Neuronal stem cell (in vitro differentiated cells): ENCODE measurements around the gene FOXP1.

ENCODE experiments used
- DNase-seq: peaks from one replicate; pipeline ENCODE4 v3.0.0-alpha.2; 2013; ENCODE audit warnings: low spot score
- H2AFZ ChIP-seq: one replicate; pipeline ENCODE4 v1.6.1; 2013; ENCODE audit warnings: mild to moderate bottlenecking, low read length, inconsistent platforms
- H2AK5ac ChIP-seq: 2 replicates; pipeline ENCODE4 v1.6.1; 2013; ENCODE audit warnings: low read depth, mild to moderate bottlenecking, inconsistent platforms, low read length, moderate library complexity, mixed read lengths
- H2BK120ac ChIP-seq: 2 replicates; pipeline ENCODE4 v1.6.1; 2013; ENCODE audit warnings: low read depth, mild to moderate bottlenecking, inconsistent platforms, low read length, moderate library complexity, mixed read lengths
- H2BK12ac ChIP-seq: one replicate; pipeline ENCODE4 v1.6.1; 2013; ENCODE audit warnings: low read length, inconsistent platforms
- H2BK15ac ChIP-seq: 2 replicates; pipeline ENCODE4 v1.6.1; 2013; ENCODE audit warnings: mild to moderate bottlenecking, low read length, inconsistent platforms, mixed read lengths
- H2BK5ac ChIP-seq: one replicate; pipeline ENCODE4 v1.6.1; 2013; ENCODE audit warnings: inconsistent platforms, mild to moderate bottlenecking, low read length, moderate library complexity
- H3K14ac ChIP-seq: one replicate; pipeline ENCODE4 v1.6.1; 2013; ENCODE audit warnings: low read length, inconsistent platforms
- H3K18ac ChIP-seq: 2 replicates; pipeline ENCODE4 v1.6.1; 2013; ENCODE audit warnings: low read length, inconsistent platforms
- H3K23ac ChIP-seq: 2 replicates; pipeline ENCODE4 v1.6.1; 2013; ENCODE audit warnings: low read depth, mild to moderate bottlenecking, mixed read lengths, low read length, inconsistent platforms; ENCODE audit not compliant: poor library complexity
- H3K27ac ChIP-seq: replicated peaks from 3 replicates; pipeline ENCODE4 v1.5.1; 2013; ENCODE audit warnings: low read length, inconsistent platforms
- H3K27me3 ChIP-seq, 3 experiments: 2 replicates each; pipeline ENCODE4 v1.6.1; 2013; ENCODE audit warnings: low read length in 3 of 3, mild to moderate bottlenecking in 2 of 3, inconsistent platforms in 1 of 3, low read depth in 1 of 3, mixed read lengths in 1 of 3, moderate library complexity in 1 of 3; ENCODE audit not compliant: control insufficient read depth in 3 of 3, insufficient read depth in 3 of 3
- H3K36me3 ChIP-seq, 2 donors: replicated peaks in 1 of 2; 2 replicates each; pipeline ENCODE4 v1.6.1; 2013; ENCODE audit warnings: low read length in 2 of 2; ENCODE audit not compliant: control insufficient read depth in 2 of 2, insufficient read depth in 2 of 2
- H3K4ac ChIP-seq: 2 replicates; pipeline ENCODE4 v1.6.1; 2013; ENCODE audit warnings: inconsistent platforms, mild to moderate bottlenecking, low read length, moderate library complexity
- H3K4me1 ChIP-seq, 2 donors: 1 replicate in 1 of 2; 2 replicates in 1 of 2; pipeline ENCODE4 v1.6.1; 2013; ENCODE audit warnings: low read length in 2 of 2, low read depth in 1 of 2; ENCODE audit not compliant: control insufficient read depth in 2 of 2, insufficient read depth in 1 of 2
- H3K4me2 ChIP-seq: one replicate; pipeline ENCODE4 v1.6.1; 2013; ENCODE audit warnings: mild to moderate bottlenecking, low read length, inconsistent platforms; ENCODE audit not compliant: insufficient read depth, poor library complexity, severe bottlenecking
- H3K4me3 ChIP-seq, 2 donors: 2 replicates each; pipeline ENCODE4 v1.5.1; 2013; ENCODE audit warnings: low read length in 2 of 2, mild to moderate bottlenecking in 2 of 2, inconsistent platforms in 1 of 2, moderate library complexity in 1 of 2
- H3K79me1 ChIP-seq: one replicate; pipeline ENCODE4 v1.6.1; 2013; ENCODE audit warnings: low read depth, mild to moderate bottlenecking, inconsistent platforms, low read length, moderate library complexity
- H3K9ac ChIP-seq: one replicate; pipeline ENCODE4 v1.6.1; 2013; ENCODE audit warnings: mild to moderate bottlenecking, low read depth, low read length, inconsistent platforms; ENCODE audit not compliant: poor library complexity
- H3K9me3 ChIP-seq, 2 donors: replicated peaks in 1 of 2; 2 replicates each; pipeline versions ENCODE3 to v1.6.1; 2013; ENCODE audit warnings: low read length in 2 of 2, mild to moderate bottlenecking in 2 of 2, inconsistent platforms in 1 of 2, low read depth in 1 of 2, mixed read lengths in 1 of 2, moderate library complexity in 1 of 2; ENCODE audit not compliant: control insufficient read depth in 2 of 2, insufficient read depth in 1 of 2
- H4K8ac ChIP-seq: one replicate; pipeline ENCODE4 v1.6.1; 2013; ENCODE audit warnings: low read depth, mild to moderate bottlenecking, inconsistent platforms, low read length, moderate library complexity
- H4K91ac ChIP-seq: one replicate; pipeline ENCODE4 v1.6.1; 2013; ENCODE audit warnings: low read length, low read depth, mild to moderate bottlenecking, inconsistent platforms; ENCODE audit not compliant: poor library complexity
- WGBS, 2 donors: extraction: QIAGEN DNeasy Blood & Tissue Kit; methylation state at CpG; one replicate each; pipeline ENCODE4 v1.1.7; 2013; ENCODE audit warnings: missing lambda C conversion rate in 2 of 2, mixed read lengths in 1 of 2; ENCODE audit not compliant: insufficient read length in 2 of 2, insufficient replicate concordance in 1 of 2; ENCODE audit errors: extremely low coverage in 2 of 2; 5-methylcytosine and 5-hydroxymethylcytosine counted together

Gene FOXP1

GRCh38 chr3:71428841-71429596, 154.5 kb downstream of the FOXP1 start:
- no peak overlapping the region for H3K4ac ChIP-seq
- no peaks in the 10 kb centered on the region for H3K36me3 ChIP-seq
- DNase-seq: no peak
- H3K4me3 ChIP-seq: no peak overlapping the region
- no peak overlapping the region for H3K27ac ChIP-seq
- no peaks in the 10 kb centered on the region for H3K79me1 ChIP-seq
- no peak overlapping the region for H2BK15ac ChIP-seq
- peaks cover 0 to 7% of the 10 kb centered on the region in 2 donors for H3K9me3 ChIP-seq
- H2AFZ ChIP-seq: no peak overlapping the region
- no peak overlapping the region for H3K14ac ChIP-seq
- WGBS, 2 donors: no CpG with 5 or more reads among the region's 17 CpGs
- no peak overlapping the region for H3K4me2 ChIP-seq
- H4K8ac ChIP-seq: no peak overlapping the region
- H3K9ac ChIP-seq: no peak overlapping the region
- H4K91ac ChIP-seq: no peak overlapping the region
- no peak overlapping the region for H2BK5ac ChIP-seq
- no peak overlapping the region for H2AK5ac ChIP-seq
- peaks cover 0 to 11% of the 10 kb centered on the region in 2 donors for H3K4me1 ChIP-seq
- H2BK12ac ChIP-seq: no peak overlapping the region
- no peak overlapping the region for H3K23ac ChIP-seq
- no peak overlapping the region for H2BK120ac ChIP-seq
- no peaks in the 10 kb centered on the region for H3K27me3 ChIP-seq
- no peak overlapping the region for H3K18ac ChIP-seq

GRCh38 chr3:71425491-71426071, 157.9 kb downstream of the FOXP1 start:
- no peaks in the 10 kb centered on the region for H3K27me3 ChIP-seq
- H3K36me3 ChIP-seq: no peaks in the 10 kb centered on the region
- H2BK12ac ChIP-seq: no peak overlapping the region
- no peak overlapping the region for H3K4me2 ChIP-seq
- no peak overlapping the region for H3K9ac ChIP-seq
- H4K91ac ChIP-seq: no peak overlapping the region
- H3K4ac ChIP-seq: no peak overlapping the region
- no peak overlapping the region for H3K4me3 ChIP-seq
- no peak overlapping the region for H2AK5ac ChIP-seq
- no peak overlapping the region for H3K14ac ChIP-seq
- no peak overlapping the region for H4K8ac ChIP-seq
- no peak overlapping the region for H3K27ac ChIP-seq
- no peak overlapping the region for H3K23ac ChIP-seq
- no CpG with 5 or more reads among the region's 2 CpGs for WGBS, 2 donors
- H2BK5ac ChIP-seq: no peak overlapping the region
- DNase-seq: no peak
- peaks cover 2% of the 10 kb centered on the region for H3K79me1 ChIP-seq
- H3K9me3 ChIP-seq: peaks cover 0 to 7% of the 10 kb centered on the region in 2 donors
- no peak overlapping the region for H2AFZ ChIP-seq
- H3K4me1 ChIP-seq: peaks cover 0 to 6% of the 10 kb centered on the region in 2 donors
- no peak overlapping the region for H3K18ac ChIP-seq
- no peak overlapping the region for H2BK120ac ChIP-seq
- H2BK15ac ChIP-seq: no peak overlapping the region

GRCh38 chr3:71423151-71423906, 160.2 kb downstream of the FOXP1 start:
- no peak for DNase-seq
- H3K23ac ChIP-seq: no peak overlapping the region
- WGBS, 2 donors: no CpG with 5 or more reads among the region's 12 CpGs

More at GRCh38 chr3:71423151-71423906, 160.2 kb downstream of the FOXP1 start:
- H3K14ac ChIP-seq: no peak overlapping the region
- no peak overlapping the region for H3K4ac ChIP-seq
- no peak overlapping the region for H2BK5ac ChIP-seq
- no peak overlapping the region for H3K9ac ChIP-seq
- H2BK15ac ChIP-seq: no peak overlapping the region
- no peak overlapping the region for H2AK5ac ChIP-seq
- no peak overlapping the region for H2AFZ ChIP-seq
- H2BK120ac ChIP-seq: no peak overlapping the region
- no peaks in the 10 kb centered on the region for H3K36me3 ChIP-seq
- H3K18ac ChIP-seq: no peak overlapping the region
- H4K91ac ChIP-seq: no peak overlapping the region
- no peak overlapping the region for H4K8ac ChIP-seq
- H2BK12ac ChIP-seq: no peak overlapping the region
- H3K79me1 ChIP-seq: peaks cover 2% of the 10 kb centered on the region
- H3K27ac ChIP-seq: no peak overlapping the region
- H3K4me1 ChIP-seq: peaks cover 0 to 4% of the 10 kb centered on the region in 2 donors
- no peak overlapping the region for H3K4me2 ChIP-seq
- H3K4me3 ChIP-seq: no peak overlapping the region
- peaks cover 0 to 7% of the 10 kb centered on the region in 2 donors for H3K9me3 ChIP-seq
- H3K27me3 ChIP-seq: no peaks in the 10 kb centered on the region
